Lower leg skin (tissue), 4 donors: Measurements from ENCODE around the gene BCL2L13. TPM values are rescaled to one million over a fixed set of nuclear protein-coding genes. Genes with fewer than 3 reads are reported as not detected.

Source experiments
- DNase-seq, 2 donors: peaks; one replicate each; pipeline ENCODE4 v3.0.0-alpha.2; 2019; ENCODE audit warnings: low spot score in 2 of 2
- H3K4me3 ChIP-seq: fragments of 200-600 bp; sonication (generic); 2 replicates; pipeline ENCODE4 v1.5.1; 2017; ENCODE audit warnings: mild to moderate bottlenecking, low read depth; ENCODE audit not compliant: poor library complexity, severe bottlenecking
- CTCF ChIP-seq, 3 donors: fragments of 450-650 bp; IDR thresholded peaks; one replicate each; pipeline ENCODE4 v1.5.1; 2016; ENCODE audit warnings: antibody characterized with exemption in 3 of 3, mild to moderate bottlenecking in 3 of 3, moderate library complexity in 2 of 3
- POLR2A ChIP-seq, 2 donors: fragments of 450-650 bp; IDR thresholded peaks; one replicate each; pipeline ENCODE4 v1.6.1; 2016 to 2017; ENCODE audit warnings: antibody characterized with exemption in 2 of 2, mild to moderate bottlenecking in 1 of 2, moderate library complexity in 1 of 2
- WGBS, 2 donors: methylation state at CpG; one replicate each; pipeline ENCODE4 v1.1.5; 2018; 5-methylcytosine and 5-hydroxymethylcytosine counted together
- intact Hi-C: fragments of 100-400 bp; cut with DNase I; formaldehyde crosslinking; loops from one replicate; pipeline ENCODE4 v1.15.0; 2023; ENCODE audit warnings: low total_unique reads
- total RNA-seq, 4 donors: library from RNA; depleted of rRNA; stranded (reverse); fragments of >200 nt; gene quantifications; one replicate each; pipeline ENCODE4 v1.1.0, GENCODE V29; 2016

Gene BCL2L13
- total RNA-seq, 4 donors from 2014 or later, result 63.0 to 71.2 (median 67.5) TPM

GRCh38 chr22:17770180-17771077 is 131.9 kb downstream of the BCL2L13 start:
- no peak for DNase-seq
- intact Hi-C loops, result no loop called here

GRCh38 chr22:17772249-17772957 is 133.8 kb downstream of the BCL2L13 start:
- 67 to 83% methylated on average over 12 to 19 of the region's 21 CpGs for WGBS, 2 donors
- DNase-seq, result peak in 1 of 2 donors; percentile 83
- TF ChIP-seq CTCF (IDR thresholded peaks at IDR 0.05) (no peak), POLR2A (IDR thresholded peaks at IDR 0.05) (no peak)
- H3K4me3 ChIP-seq, result no peak overlapping the region
- intact Hi-C loops, result no loop called here

More at GRCh38 chr22:17770180-17771077, 131.9 kb downstream of the BCL2L13 start:
- no peak for TF ChIP-seq CTCF (IDR thresholded peaks at IDR 0.05)
- no peak for TF ChIP-seq POLR2A (IDR thresholded peaks at IDR 0.05)
- 80 to 82% methylated on average over 19 of the region's 19 CpGs for WGBS, 2 donors
- no peak overlapping the region for H3K4me3 ChIP-seq

GRCh38 chr22:17772958-17773605 is 134.5 kb downstream of the BCL2L13 start:
- no peak overlapping the region for H3K4me3 ChIP-seq
- TF ChIP-seq POLR2A (IDR thresholded peaks at IDR 0.05) (no peak), CTCF (IDR thresholded peaks at IDR 0.05) (no peak)
- WGBS, 2 donors, result 45% methylated on average over 18 of the region's 18 CpGs
- peak in 1 of 2 donors; percentile 83 for DNase-seq
- intact Hi-C loops, result no loop called here

- TF ChIP-seq POLR2A (IDR thresholded peaks at IDR 0.05) (no peak), CTCF (IDR thresholded peaks at IDR 0.05) (no peak)
- H3K4me3 ChIP-seq, result peak overlapping the region; percentile 81
- intact Hi-C loops, result no loop called here
- DNase-seq, result no peak
- WGBS, 2 donors, result 1 to 8% methylated on average over 18 to 23 of the region's 47 CpGs
Observed at GRCh38 chr22:17773606-17774205, 135.1 kb downstream of the BCL2L13 start.

GRCh38 chr22:17774206-17774925 is 135.8 kb downstream of the BCL2L13 start, which contains the start of gene BID:
TSS of gene BID (minus strand) at chr22:17774469. CDS start at chr22:17750116, 24,353 bp downstream.
- peak within 1 kb of the TSS; percentile 81 for H3K4me3 ChIP-seq
- no peak for DNase-seq
- TF ChIP-seq CTCF (IDR thresholded peaks at IDR 0.05) (no peak), POLR2A (IDR thresholded peaks at IDR 0.05) (no peak)
- WGBS, 2 donors, result 0 to 2% methylated on average over 15 to 29 of the region's 64 CpGs
- intact Hi-C loops, result no loop called here
